ENCODE measurements around the gene FOXP1. TPM values are rescaled to one million over a fixed set of nuclear protein-coding genes. Genes with fewer than 3 reads are reported as not detected.
A peak's percentile ranks its signal among the peaks of the same experiment; 100 is the strongest.

FOXP1 gene
- total and polyA plus RNA-seq, 8 donors, result 13.4 to 74.1 (median 44.1) TPM

GRCh38 chr3:71050166-71050537, 533.4 kb downstream of the FOXP1 start:
- no peak for TF ChIP-seq CTCF (IDR thresholded peaks at IDR 0.05)
- Histone ChIP-seq H3K27ac (no peak overlapping the region), H3K9me3 (no peaks in the 10 kb centered on the region), H3K27me3 (no peaks in the 10 kb centered on the region), H3K36me3 (peaks cover 0 to 20% (median 0%) of the 10 kb centered on the region in 3 donors), H3K4me1 (peaks cover 0 to 14% (median 0%) of the 10 kb centered on the region in 3 donors), H3K4me3 (no peak overlapping the region)
- WGBS, 2 donors, result 43 to 46% methylated on average over 2 of the region's 2 CpGs
- DNase-seq (no peak), FAIRE-seq (no peak), ATAC-seq (no peak)
- intact Hi-C loops (cut with DNase I), result no loop called here

GRCh38 chr3:71048948-71049347, 534.6 kb downstream of the FOXP1 start:
- no peak overlapping the region for H3K27ac ChIP-seq
- no peak for TF ChIP-seq CTCF (IDR thresholded peaks at IDR 0.05)

GRCh38 chr3:71047616-71048531, 535.7 kb downstream of the FOXP1 start:
- no peak for DNase-seq
- intact Hi-C loops (cut with DNase I), result no loop called here
- ATAC-seq, result no peak
- Histone ChIP-seq H3K27me3 (no peaks in the 10 kb centered on the region), H3K36me3 (peaks cover 0 to 20% (median 0%) of the 10 kb centered on the region in 3 donors), H3K4me3 (no peak overlapping the region), H3K9me3 (no peaks in the 10 kb centered on the region), H3K4me1 (peaks cover 0 to 11% (median 0%) of the 10 kb centered on the region in 3 donors), H3K27ac (no peak overlapping the region)
- FAIRE-seq, result peak; percentile 73
- 72 to 74% methylated on average over 8 of the region's 8 CpGs for WGBS, 2 donors
- no peak for TF ChIP-seq CTCF (IDR thresholded peaks at IDR 0.05)

More at GRCh38 chr3:71048948-71049347, 534.6 kb downstream of the FOXP1 start:
- H3K9me3 ChIP-seq, result no peaks in the 10 kb centered on the region
- intact Hi-C loops (cut with DNase I), result no loop called here
- FAIRE-seq (peak; percentile 57), DNase-seq (no peak), ATAC-seq (peak in 2 of 4 donors; percentile 18 to 47)
- H3K36me3 ChIP-seq, result peaks cover 0 to 20% (median 0%) of the 10 kb centered on the region in 3 donors
- no peak overlapping the region for H3K4me3 ChIP-seq
- 68 to 73% methylated on average over 12 of the region's 12 CpGs for WGBS, 2 donors
- no peaks in the 10 kb centered on the region for H3K27me3 ChIP-seq
- peaks cover 0 to 11% (median 0%) of the 10 kb centered on the region in 3 donors for H3K4me1 ChIP-seq

DNA sequence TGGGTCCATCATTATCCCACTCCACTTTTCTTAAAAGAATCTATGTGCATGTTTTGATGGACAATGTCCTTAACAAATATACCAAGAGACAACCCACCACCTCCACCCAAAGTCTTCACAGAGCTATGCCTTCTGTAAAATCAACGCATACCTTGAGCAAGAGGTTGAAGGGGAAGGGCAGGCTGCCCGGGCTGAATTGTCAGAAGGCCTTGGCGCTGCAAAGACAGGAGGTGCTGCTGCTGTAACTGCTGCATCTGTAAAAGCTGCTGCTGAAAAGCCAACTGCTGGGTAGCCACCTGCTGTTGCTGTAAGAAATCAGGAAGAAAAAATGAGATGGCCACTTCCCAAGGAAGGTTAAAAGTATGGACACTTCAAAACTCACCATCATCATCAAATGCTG, 536.7 kb downstream of the FOXP1 start:
- Histone ChIP-seq H3K4me1 (peaks cover 0 to 5% (median 0%) of the 10 kb centered on the region in 3 donors), H3K27ac (no peak overlapping the region), H3K9me3 (no peaks in the 10 kb centered on the region), H3K27me3 (no peaks in the 10 kb centered on the region), H3K36me3 (peaks cover 0 to 20% (median 0%) of the 10 kb centered on the region in 3 donors), H3K4me3 (no peak overlapping the region)
- ATAC-seq, result no peak
- no peak for TF ChIP-seq CTCF (IDR thresholded peaks at IDR 0.05)
- DNase-seq, result no peak
- 85 to 86% methylated on average over 3 of the region's 3 CpGs for WGBS, 2 donors
- FAIRE-seq, result no peak
- intact Hi-C loops (cut with DNase I), result no loop called here

GRCh38 chr3:71045917-71046282, 537.6 kb downstream of the FOXP1 start:
- H3K27me3 ChIP-seq, result no peaks in the 10 kb centered on the region
- 82 to 88% methylated on average over 1 of the region's 1 CpG for WGBS, 2 donors
- H3K4me3 ChIP-seq, result no peak overlapping the region
- H3K27ac ChIP-seq, result no peak overlapping the region
- peaks cover 0 to 5% (median 0%) of the 10 kb centered on the region in 3 donors for H3K4me1 ChIP-seq
- FAIRE-seq (no peak), ATAC-seq (no peak), DNase-seq (no peak)
- intact Hi-C loops (cut with DNase I), result no loop called here
- H3K36me3 ChIP-seq, result peaks cover 0 to 27% (median 3%) of the 10 kb centered on the region in 3 donors
- no peaks in the 10 kb centered on the region for H3K9me3 ChIP-seq
- TF ChIP-seq CTCF (IDR thresholded peaks at IDR 0.05), result no peak
